ENCODE data around the gene PATL1.

- TF ChIP-seq ZNF341 (tag by site-specific recombination; IDR thresholded peaks at IDR 0.05; ENCODE audit: low read depth): no peak
- TF ChIP-seq ZNF670 (tag by site-specific recombination; IDR thresholded peaks at IDR 0.05; ENCODE audit: low read depth): no peak
- TF ChIP-seq ZNF280D (tag by site-specific recombination; IDR thresholded peaks at IDR 0.05): no peak
- no peak for TF ChIP-seq CTCF (tag by site-specific recombination; IDR thresholded peaks at IDR 0.05)
- no peak for TF ChIP-seq PATZ1 (tag by site-specific recombination; IDR thresholded peaks at IDR 0.05)
- no peak for TF ChIP-seq TRIM28 (IDR thresholded peaks at IDR 0.05; ENCODE audit: borderline replicate concordance, low read length)
- TF ChIP-seq ZNF354C (tag by site-specific recombination; IDR thresholded peaks at IDR 0.05; ENCODE audit: borderline replicate concordance, low read depth): no peak
- no peak for TF ChIP-seq ZNF664 (tag by site-specific recombination; IDR thresholded peaks at IDR 0.05)
- TF ChIP-seq REST (tag by site-specific recombination; IDR thresholded peaks at IDR 0.05): no peak
- no peak for TF ChIP-seq ZNF777 (tag by site-specific recombination; IDR thresholded peaks at IDR 0.05; ENCODE audit: borderline replicate concordance)
These were observed 1.9 kb downstream of the PATL1 start for GRCh38 chr11:59666969-59667368.

Measured in HEK293 (cell line).